SK-N-SH (cell line): Measurements from ENCODE around the gene CREB5. TPM values are rescaled to one million over a fixed set of nuclear protein-coding genes. Genes with fewer than 3 reads are reported as not detected.

ENCODE experiments used
- CTCF ChIA-PET: fragments of 300-600, 350-600 bp; formaldehyde crosslinking; extraction: SDS; loops from one replicate; lab custom pipeline; 2021; lab: Yijun Ruan, JAX
- POLR2A ChIA-PET: fragments of 350-600 bp; sonication (Branson Sonifier 250); formaldehyde crosslinking; extraction: SDS; loops from one replicate; lab custom pipeline; 2020; ENCODE audit warnings: antibody characterized with exemption, inconsistent platforms; lab: Yijun Ruan, JAX
- DNase-seq: peaks from one replicate; pipeline ENCODE4 v3.0.0; 2012
- H2AFZ ChIP-seq: fragments of 200-600 bp; sonication (generic); 2 replicates; pipeline ENCODE4 v1.8.1; 2016; ENCODE audit warnings: antibody characterized with exemption, mild to moderate bottlenecking, low read depth
- H3F3A ChIP-seq: fragments of 200-600 bp; sonication (generic); replicated peaks from 2 replicates; pipeline ENCODE3; 2016; ENCODE audit warnings: antibody characterized with exemption, mild to moderate bottlenecking; ENCODE audit not compliant: insufficient read depth
- H3K27ac ChIP-seq, 2 experiments: fragments of 200-500 bp in 1 of 2; fragments of 200-600 bp in 1 of 2; sonication (Bioruptor generic) in 1 of 2; sonication (generic), shearing (Covaris generic) in 1 of 2; 2 replicates each; pipeline versions ENCODE4 v1.5.1 to v1.6.1; 2014 to 2016; ENCODE audit warnings: low read depth in 2 of 2, inconsistent platforms in 1 of 2, low read length in 1 of 2, mild to moderate bottlenecking in 1 of 2, mixed read lengths in 1 of 2
- H3K27me3 ChIP-seq: fragments of 200-600 bp; sonication (generic), shearing (Covaris generic); 2 replicates; pipeline ENCODE4 v1.6.1; 2016; ENCODE audit warnings: mixed run types; ENCODE audit not compliant: insufficient read depth
- H3K36me3 ChIP-seq, 2 experiments: fragments of 200-500 bp in 1 of 2; fragments of 200-600 bp in 1 of 2; sonication (Bioruptor generic) in 1 of 2; sonication (generic) in 1 of 2; replicated peaks in 1 of 2; 2 replicates each; pipeline versions ENCODE3 to v1.5.1; 2014 to 2016; ENCODE audit warnings: low read length in 1 of 2, mild to moderate bottlenecking in 1 of 2; ENCODE audit not compliant: insufficient read depth in 2 of 2, control insufficient read depth in 1 of 2
- H3K4me1 ChIP-seq, 2 experiments: fragments of 200-500 bp in 1 of 2; fragments of 200-600 bp in 1 of 2; sonication (Bioruptor generic) in 1 of 2; sonication (generic), shearing (Covaris generic) in 1 of 2; 2 replicates each; pipeline versions ENCODE4 v1.5.1 to v1.6.1; 2014 to 2016; ENCODE audit warnings: low read depth in 1 of 2, low read length in 1 of 2, mixed run types in 1 of 2; ENCODE audit not compliant: insufficient read depth in 2 of 2, control insufficient read depth in 1 of 2
- H3K4me2 ChIP-seq: fragments of 200-600 bp; sonication (generic), shearing (Covaris generic); 2 replicates; pipeline ENCODE4 v1.6.1; 2017; ENCODE audit warnings: mixed run types
- H3K4me3 ChIP-seq, 2 experiments: fragments of 200-500 bp in 1 of 2; fragments of 200-600 bp in 1 of 2; sonication (Bioruptor generic) in 1 of 2; sonication (generic), shearing (Covaris generic) in 1 of 2; 2 replicates each; pipeline versions ENCODE4 v1.5.1 to v1.8.1; 2014 to 2016; ENCODE audit warnings: low read depth in 2 of 2, inconsistent platforms in 1 of 2, low read length in 1 of 2, mild to moderate bottlenecking in 1 of 2, mixed read lengths in 1 of 2, moderate library complexity in 1 of 2
- H3K79me2 ChIP-seq: fragments of 200-600 bp; sonication (generic); 2 replicates; pipeline ENCODE4 v1.8.1; 2017; ENCODE audit warnings: mild to moderate bottlenecking; ENCODE audit not compliant: insufficient read depth
- H3K9ac ChIP-seq: fragments of 200-600 bp; sonication (generic); 2 replicates; pipeline ENCODE4 v1.6.1; 2017; ENCODE audit warnings: mixed run types
- H3K9me2 ChIP-seq: fragments of 200-600 bp; sonication (generic); 2 replicates; pipeline ENCODE4 v1.6.1; 2017; ENCODE audit warnings: mixed run types
- H3K9me3 ChIP-seq: fragments of 200-600 bp; sonication (generic); 2 replicates; pipeline ENCODE4 v1.6.1; 2017; ENCODE audit warnings: mixed run types, mild to moderate bottlenecking, moderate library complexity
- H4K20me1 ChIP-seq: fragments of 200-600 bp; sonication (generic); 2 replicates; pipeline ENCODE4 v1.6.1; 2017; ENCODE audit warnings: mild to moderate bottlenecking, mixed run types; ENCODE audit not compliant: insufficient read depth
- CHD2 ChIP-seq: fragments of 150-350 bp; IDR thresholded peaks from 2 replicates; pipeline ENCODE4 v1.6.1; 2018; ENCODE audit warnings: low read length; ENCODE audit not compliant: partially characterized antibody
- ELF1 ChIP-seq: IDR thresholded peaks from 2 replicates; pipeline ENCODE4 v1.4.0; 2012
- FOXJ3 ChIP-seq: sonication (generic); formaldehyde crosslinking; IDR thresholded peaks from 2 replicates; pipeline ENCODE4 v1.5.1; 2020; ENCODE audit warnings: mild to moderate bottlenecking, missing genetic modification reagents
- GATA2 ChIP-seq: sonication (generic); formaldehyde crosslinking; IDR thresholded peaks from 2 replicates; pipeline ENCODE4 v1.5.0; 2020; ENCODE audit warnings: mild to moderate bottlenecking, missing genetic modification reagents
- IRF3 ChIP-seq: fragments of 150-350 bp; IDR thresholded peaks from 2 replicates; pipeline ENCODE4 v1.6.1; 2016; ENCODE audit warnings: mild to moderate bottlenecking, low read depth, low read length
- MAX ChIP-seq: IDR thresholded peaks from 2 replicates; pipeline ENCODE4 v1.4.0; 2012; ENCODE audit warnings: low read depth
- MXI1 ChIP-seq: IDR thresholded peaks from 2 replicates; pipeline ENCODE4 v1.6.1; 2012; ENCODE audit warnings: mild to moderate bottlenecking, low read depth, low read length, improper control_type of control experiment
- POLR2AphosphoS5 ChIP-seq: IDR thresholded peaks from 2 replicates; pipeline ENCODE4 v1.6.1; 2012; ENCODE audit warnings: low read depth, low read length
- RAD21 ChIP-seq: IDR thresholded peaks from 2 replicates; pipeline ENCODE4 v1.6.1; 2012; ENCODE audit warnings: mild to moderate bottlenecking, low read length
- RCOR1 ChIP-seq: fragments of 150-350 bp; IDR thresholded peaks from 2 replicates; pipeline ENCODE4 v1.6.1; 2017; ENCODE audit warnings: antibody characterized with exemption, low read length
- REST ChIP-seq: IDR thresholded peaks from 2 replicates; pipeline ENCODE4 v1.6.1; 2012; ENCODE audit warnings: mild to moderate bottlenecking, low read depth, low read length, moderate library complexity
- RFX5 ChIP-seq: IDR thresholded peaks from 2 replicates; pipeline ENCODE4 v1.6.1; 2012; ENCODE audit warnings: mild to moderate bottlenecking, improper control_type of control experiment, low read length
- YY1 ChIP-seq: IDR thresholded peaks from 2 replicates; pipeline ENCODE4 v1.4.0; 2012; ENCODE audit warnings: low read depth, mild to moderate bottlenecking
- WGBS: methylation state at CpG from one replicate; pipeline ENCODE4 v1.1.6; 2017; ENCODE audit warnings: low lambda C conversion rate; 5-methylcytosine and 5-hydroxymethylcytosine counted together
- polyA plus RNA-seq, 3 experiments: library from polyadenylated mRNA; depleted of rRNA; stranded (reverse); fragments of >200 nt; gene quantifications; 2 replicates each; pipeline ENCODE4 v1.2.3, GENCODE V29; 2012
- TF ChIP-seq, protein P1 (sequence below): IDR thresholded peaks from 2 replicates; pipeline ENCODE4 v1.4.0; 2012; ENCODE audit warnings: low read depth, borderline replicate concordance

CREB5 gene
- polyA plus RNA-seq, 1 of the 3 experiments (the other 2 are of a cell fraction): 19.3 TPM

GRCh38 chr7:28373990-28374389 lies 38.3 kb upstream of the CREB5 start:
- H3F3A ChIP-seq: no peaks in the 10 kb centered on the region
- no peak overlapping the region for H3K4me3 ChIP-seq
- no peak overlapping the region for H3K4me2 ChIP-seq
- TF ChIP-seq, protein P1, sequence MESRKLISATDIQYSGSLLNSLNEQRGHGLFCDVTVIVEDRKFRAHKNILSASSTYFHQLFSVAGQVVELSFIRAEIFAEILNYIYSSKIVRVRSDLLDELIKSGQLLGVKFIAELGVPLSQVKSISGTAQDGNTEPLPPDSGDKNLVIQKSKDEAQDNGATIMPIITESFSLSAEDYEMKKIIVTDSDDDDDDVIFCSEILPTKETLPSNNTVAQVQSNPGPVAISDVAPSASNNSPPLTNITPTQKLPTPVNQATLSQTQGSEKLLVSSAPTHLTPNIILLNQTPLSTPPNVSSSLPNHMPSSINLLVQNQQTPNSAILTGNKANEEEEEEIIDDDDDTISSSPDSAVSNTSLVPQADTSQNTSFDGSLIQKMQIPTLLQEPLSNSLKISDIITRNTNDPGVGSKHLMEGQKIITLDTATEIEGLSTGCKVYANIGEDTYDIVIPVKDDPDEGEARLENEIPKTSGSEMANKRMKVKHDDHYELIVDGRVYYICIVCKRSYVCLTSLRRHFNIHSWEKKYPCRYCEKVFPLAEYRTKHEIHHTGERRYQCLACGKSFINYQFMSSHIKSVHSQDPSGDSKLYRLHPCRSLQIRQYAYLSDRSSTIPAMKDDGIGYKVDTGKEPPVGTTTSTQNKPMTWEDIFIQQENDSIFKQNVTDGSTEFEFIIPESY: no peak
- no peak for TF ChIP-seq RFX5
- no peaks in the 10 kb centered on the region for H3K9me3 ChIP-seq
- H3K27ac ChIP-seq: no peak overlapping the region
- no peaks in the 10 kb centered on the region; the same call in 1 of the 2 replicates for H3K27me3 ChIP-seq
- H2AFZ ChIP-seq: no peak overlapping the region
- 64% methylated on average over 3 of the region's 3 CpGs for WGBS
- no peak overlapping the region for H3K9ac ChIP-seq
- H3K36me3 ChIP-seq: no peaks in the 10 kb centered on the region
- ChIA-PET POLR2A (no interaction called here), CTCF (interaction anchor here (1.5 to 2.6 kb wide), 2 partner anchors 11 to 466 kb away, joined by 3 to 5 read pairs; no protein-coding TSS in a partner anchor)
- no peaks in the 10 kb centered on the region for H4K20me1 ChIP-seq
- DNase-seq: no peak
- no peaks in the 10 kb centered on the region for H3K9me2 ChIP-seq
- no peaks in the 10 kb centered on the region for H3K79me2 ChIP-seq
- H3K4me1 ChIP-seq: peaks cover 0 to 5% of the 10 kb centered on the region in 2 experiments; a peak in 1 of 4 replicates

DNA sequence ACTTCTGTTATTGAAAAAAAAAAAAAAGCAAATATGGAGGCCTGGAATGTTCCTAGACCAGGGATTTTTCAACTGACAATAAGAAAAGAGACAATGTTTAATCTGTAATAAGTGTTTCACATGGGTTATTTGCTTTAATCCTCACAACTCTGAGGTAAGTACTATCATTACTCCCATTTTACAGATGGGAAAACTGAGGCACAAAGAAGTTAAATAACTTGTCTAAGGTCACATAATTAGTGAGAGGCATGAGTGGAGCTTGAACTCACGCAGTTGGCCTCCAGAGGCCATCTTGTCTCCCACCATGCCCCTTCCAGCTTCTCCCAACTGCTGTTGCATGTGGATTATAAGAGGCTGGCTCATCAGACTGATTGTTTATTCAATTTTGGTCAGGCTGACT lies 36.6 kb upstream of the CREB5 start:
- H3K4me1 ChIP-seq: peaks cover 0 to 2% of the 10 kb centered on the region in 2 experiments; a peak in 1 of 4 replicates
- no peak overlapping the region for H2AFZ ChIP-seq
- no peaks in the 10 kb centered on the region for H3F3A ChIP-seq
- no peaks in the 10 kb centered on the region for H3K9me2 ChIP-seq
- H3K27me3 ChIP-seq: no peaks in the 10 kb centered on the region; the same call in 1 of the 2 replicates
- H3K27ac ChIP-seq: no peak overlapping the region
- DNase-seq: no peak
- no peak overlapping the region for H3K4me3 ChIP-seq
- ChIA-PET POLR2A (no interaction called here), CTCF (interaction anchor here (0.5 to 2.6 kb wide), 6 partner anchors 11 to 410 kb away, joined by 3 to 5 read pairs (median 4); no protein-coding TSS in a partner anchor)
- H3K9ac ChIP-seq: no peak overlapping the region
- 6% methylated on average over 1 of the region's 1 CpG for WGBS
- no peaks in the 10 kb centered on the region for H3K36me3 ChIP-seq
- H3K9me3 ChIP-seq: no peaks in the 10 kb centered on the region
- H3K79me2 ChIP-seq: no peaks in the 10 kb centered on the region
- no peaks in the 10 kb centered on the region for H4K20me1 ChIP-seq
- no peak overlapping the region for H3K4me2 ChIP-seq
- TF ChIP-seq RFX5 (no peak), ELF1 (no peak), RAD21 (no peak), MAX (no peak), CHD2 (no peak), MXI1 (no peak), RCOR1 (no peak), FOXJ3 (CRISPR knock-in tag) (no peak), POLR2AphosphoS5 (no peak), IRF3 (no peak), YY1 (no peak), REST (no peak), GATA2 (CRISPR knock-in tag) (no peak)
